Caco-2 (cell line): Measurements from ENCODE around the gene ADD2. TPM values are rescaled to one million over a fixed set of nuclear protein-coding genes. Genes with fewer than 3 reads are reported as not detected.

ENCODE experiments used
- BruUV-seq: library from RNA; stranded (reverse); fragments of 400-500 nt; replicated peaks from 2 replicates; lab custom pipeline; 2021; lab: Mats Ljungman, UMichigan
- CTCF ChIA-PET: fragments of 300-600 bp; sonication (Branson Sonifier 250); formaldehyde crosslinking; loops from one replicate; lab custom pipeline; 2022; ENCODE audit warnings: antibody characterized with exemption; lab: Charles Lee
- POLR2A ChIA-PET: fragments of 300-600 bp; sonication (Branson Sonifier 250); formaldehyde crosslinking; loops from one replicate; lab custom pipeline; 2022; ENCODE audit warnings: antibody characterized with exemption; lab: Charles Lee
- DNase-seq, 2 experiments: peaks; one replicate each; pipeline versions ENCODE4 v3.0.0 to v3.0.0-alpha.2; 2020 to 2022
- H3K27me3 ChIP-seq: replicated peaks from 2 replicates; pipeline ENCODE4 v1.6.0; 2011; ENCODE audit warnings: low read length; ENCODE audit not compliant: control insufficient read depth, insufficient read depth
- H3K36me3 ChIP-seq: 2 replicates; pipeline ENCODE4 v1.5.1; 2011; ENCODE audit warnings: low read length; ENCODE audit not compliant: control insufficient read depth, insufficient read depth
- H3K4me1 ChIP-seq: fragments of 250-450 bp; sonication (Bioruptor Pico); 2 replicates; pipeline ENCODE4 v1.5.1; 2020; ENCODE audit warnings: mild to moderate bottlenecking
- H3K4me3 ChIP-seq: 2 replicates; pipeline ENCODE4 v1.5.1; 2011; ENCODE audit warnings: low read depth, mild to moderate bottlenecking, control low read depth, low read length
- H3K9me3 ChIP-seq: fragments of 250-450 bp; sonication (Bioruptor Pico); 2 replicates; pipeline ENCODE4 v1.5.1; 2020; ENCODE audit warnings: mild to moderate bottlenecking, moderate library complexity
- H3K27ac Mint-ChIP-seq: one replicate; pipeline ENCODE4 v1.8.0; 2022; ENCODE audit warnings: mixed read lengths; ENCODE audit not compliant: unreplicated experiment
- H3K27me3 Mint-ChIP-seq: one replicate; pipeline ENCODE4 v1.8.0; 2022; ENCODE audit warnings: mixed read lengths; ENCODE audit not compliant: insufficient read depth, unreplicated experiment
- H3K36me3 Mint-ChIP-seq: one replicate; pipeline ENCODE4 v1.8.0; 2022; ENCODE audit warnings: mild to moderate bottlenecking, mixed read lengths; ENCODE audit not compliant: insufficient read depth, unreplicated experiment
- H3K4me1 Mint-ChIP-seq: one replicate; pipeline ENCODE4 v1.8.0; 2022; ENCODE audit warnings: low read depth, mixed read lengths; ENCODE audit not compliant: unreplicated experiment
- H3K4me3 Mint-ChIP-seq: one replicate; pipeline ENCODE4 v1.8.0; 2022; ENCODE audit warnings: mild to moderate bottlenecking, moderate library complexity, mixed read lengths; ENCODE audit not compliant: unreplicated experiment
- H3K9me3 Mint-ChIP-seq: one replicate; pipeline ENCODE4 v1.8.0; 2022; ENCODE audit warnings: mixed read lengths; ENCODE audit not compliant: unreplicated experiment
- CTCF ChIP-seq, 2 experiments: fragments of 200-600 bp in 1 of 2; IDR thresholded peaks; 1 replicate in 1 of 2; 2 replicates in 1 of 2; pipeline versions ENCODE4 v1.5.1 to v1.8.0; 2011 to 2022; ENCODE audit warnings: antibody characterized with exemption in 1 of 2, control low read depth in 1 of 2, inconsistent platforms in 1 of 2, low read depth in 1 of 2, low read length in 1 of 2, mild to moderate bottlenecking in 1 of 2, moderate library complexity in 1 of 2; ENCODE audit not compliant: insufficient read depth in 1 of 2, severe bottlenecking in 1 of 2, unreplicated experiment in 1 of 2
- intact Hi-C: fragments of 100-400 bp; cut with micrococcal nuclease; formaldehyde crosslinking; loops from one replicate; pipeline ENCODE4 v1.10.0; 2022; ENCODE audit not compliant: unreplicated experiment
- total RNA-seq: library from RNA; stranded (reverse); gene quantifications from 2 replicates; pipeline ENCODE4 v1.2.3, GENCODE V29; 2022

ADD2 gene
- total RNA-seq, 1 experiment from 2014 or later = not detected

GRCh38 chr2:70765507-70765906 is 2.5 kb downstream of the ADD2 start:
- Histone ChIP-seq H3K36me3 (no peaks in the 10 kb centered on the region), H3K27me3 (peaks cover 4% of the 10 kb centered on the region), H3K4me3 (no peak overlapping the region), H3K9me3 (no peaks in the 10 kb centered on the region), H3K4me1 (peaks cover 5% of the 10 kb centered on the region)
- Mint-ChIP-seq H3K4me1 (peaks cover 7% of the 10 kb centered on the region), H3K27me3 (peaks cover 36% of the 10 kb centered on the region), H3K9me3 (no peaks in the 10 kb centered on the region), H3K27ac (no peak overlapping the region), H3K4me3 (no peak overlapping the region), H3K36me3 (peaks cover 4% of the 10 kb centered on the region)
- no TSS peak for BruUV-seq
- intact Hi-C loops = no loop called here
- TF ChIP-seq CTCF (IDR thresholded peaks at IDR 0.05; ENCODE audit: insufficient read depth in 1 of 2, low read depth in 1 of 2, low read length in 1 of 2, severe bottlenecking in 1 of 2, unreplicated experiment in 1 of 2) = no peak
- ChIA-PET CTCF (no interaction called here), POLR2A (no interaction called here)
- DNase-seq = no peak

DNA sequence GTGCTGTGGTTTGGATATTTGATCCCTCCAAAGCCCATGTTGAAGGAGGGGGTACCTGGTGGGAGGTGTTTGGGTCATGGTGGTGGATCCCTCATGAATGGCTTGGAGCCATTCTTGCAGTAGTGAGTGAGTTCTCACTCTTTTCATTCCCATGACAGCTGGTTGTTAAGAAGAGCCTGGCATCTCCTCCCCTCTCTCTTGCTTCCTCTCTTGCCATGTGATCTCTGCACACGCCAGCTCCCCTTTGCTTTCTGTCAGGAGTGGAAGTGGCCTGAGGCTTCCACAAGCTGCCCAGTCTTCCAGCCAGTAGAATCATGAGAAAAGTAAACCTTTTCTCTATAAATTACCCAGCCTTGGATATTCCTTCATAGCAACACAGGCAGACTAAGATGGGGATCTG is 8.6 kb downstream of the ADD2 start:
- Histone ChIP-seq H3K4me3 (no peak overlapping the region), H3K36me3 (no peaks in the 10 kb centered on the region), H3K9me3 (no peaks in the 10 kb centered on the region), H3K4me1 (no peaks in the 10 kb centered on the region), H3K27me3 (no peaks in the 10 kb centered on the region; the same call in 1 of the 2 replicates)
- ChIA-PET CTCF (no interaction called here), POLR2A (no interaction called here)
- intact Hi-C loops = no loop called here
- H3K36me3 Mint-ChIP-seq = no peaks in the 10 kb centered on the region
- no peaks in the 10 kb centered on the region for H3K4me1 Mint-ChIP-seq
- H3K4me3 Mint-ChIP-seq = no peak overlapping the region
- DNase-seq = no peak
- BruUV-seq = no TSS peak
- no peaks in the 10 kb centered on the region for H3K9me3 Mint-ChIP-seq
- H3K27ac Mint-ChIP-seq = no peak overlapping the region
- TF ChIP-seq CTCF (IDR thresholded peaks at IDR 0.05; ENCODE audit: insufficient read depth in 1 of 2, low read depth in 1 of 2, low read length in 1 of 2, severe bottlenecking in 1 of 2, unreplicated experiment in 1 of 2) = no peak
- peaks cover 23% of the 10 kb centered on the region for H3K27me3 Mint-ChIP-seq

DNA sequence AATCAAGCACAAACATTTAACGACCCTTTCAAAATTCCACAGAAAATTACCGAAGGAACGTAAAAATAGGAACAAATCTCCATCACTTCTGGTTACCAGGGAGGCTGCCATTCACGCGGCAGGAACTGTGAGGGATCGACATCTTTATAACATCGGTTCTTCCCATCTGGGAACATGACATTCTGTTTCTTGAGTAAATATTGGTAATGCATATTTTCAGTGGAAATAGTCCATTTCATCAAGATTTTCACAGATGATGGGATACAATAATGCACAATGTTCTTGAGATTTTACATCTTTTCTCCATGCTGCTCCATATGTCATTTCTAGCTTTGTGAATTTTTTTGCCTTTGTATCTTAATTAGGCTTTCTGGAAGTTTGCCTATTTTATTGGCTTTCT is 10.0 kb downstream of the ADD2 start:
- no peak overlapping the region for H3K27ac Mint-ChIP-seq

More for the DNA sequence above, 10.0 kb downstream of the ADD2 start:
- Histone ChIP-seq H3K9me3 (no peaks in the 10 kb centered on the region), H3K4me3 (no peak overlapping the region), H3K27me3 (no peaks in the 10 kb centered on the region), H3K4me1 (no peaks in the 10 kb centered on the region), H3K36me3 (no peaks in the 10 kb centered on the region)
- peaks cover 21% of the 10 kb centered on the region for H3K27me3 Mint-ChIP-seq
- no peaks in the 10 kb centered on the region for H3K9me3 Mint-ChIP-seq
- intact Hi-C loops = no loop called here
- ChIA-PET POLR2A (no interaction called here), CTCF (no interaction called here)
- no peak overlapping the region for H3K4me3 Mint-ChIP-seq
- DNase-seq = no peak
- TF ChIP-seq CTCF (IDR thresholded peaks at IDR 0.05; ENCODE audit: insufficient read depth in 1 of 2, low read depth in 1 of 2, low read length in 1 of 2, severe bottlenecking in 1 of 2, unreplicated experiment in 1 of 2) = no peak
- H3K36me3 Mint-ChIP-seq = no peaks in the 10 kb centered on the region
- BruUV-seq = no TSS peak
- no peaks in the 10 kb centered on the region for H3K4me1 Mint-ChIP-seq
